Keratinocyte (primary cell): Measurements from ENCODE around the gene CCL19. TPM values are rescaled to one million over a fixed set of nuclear protein-coding genes. Genes with fewer than 3 reads are reported as not detected.

ENCODE experiments used
- DNase-seq: peaks from one replicate; pipeline ENCODE4 v3.0.0-alpha.2; 2011; ENCODE audit warnings: low read depth, missing footprints, low spot score
- FAIRE-seq: peaks from 2 replicates; lab custom pipeline; 2011; peaks lifted over from hg19 to GRCh38; lab: Jason Lieb, UNC
- H2AFZ ChIP-seq: 2 replicates; pipeline ENCODE4 v1.6.0; 2012; ENCODE audit warnings: low read length, control low read depth, inconsistent platforms; ENCODE audit not compliant: control insufficient read depth
- H3K27ac ChIP-seq: 2 replicates; pipeline ENCODE4 v1.5.1; 2011; ENCODE audit warnings: low read length; ENCODE audit not compliant: control insufficient read depth, insufficient read depth
- H3K27me3 ChIP-seq: 3 replicates; pipeline ENCODE4 v1.6.0; 2011; ENCODE audit warnings: low read length; ENCODE audit not compliant: control insufficient read depth, insufficient read depth; ENCODE audit errors: extremely low read depth
- H3K36me3 ChIP-seq, 2 experiments: 2 replicates in 1 of 2; 3 replicates in 1 of 2; pipeline ENCODE4 v1.5.1; 2011; ENCODE audit warnings: low read length in 2 of 2, mild to moderate bottlenecking in 1 of 2; ENCODE audit not compliant: control insufficient read depth in 2 of 2, insufficient read depth in 2 of 2; ENCODE audit errors: extremely low read depth in 1 of 2
- H3K4me1 ChIP-seq: 3 replicates; pipeline ENCODE4 v1.5.1; 2011; ENCODE audit warnings: low read length; ENCODE audit not compliant: control insufficient read depth, insufficient read depth; ENCODE audit errors: extremely low read depth
- H3K4me2 ChIP-seq: 3 replicates; pipeline ENCODE4 v1.6.0; 2011; ENCODE audit warnings: low read depth, low read length; ENCODE audit not compliant: control insufficient read depth, insufficient read depth; ENCODE audit errors: extremely low read depth
- H3K4me3 ChIP-seq, 3 experiments: fragments of 200-600 bp in 1 of 3; sonication (generic) in 1 of 3; 2 replicates in 2 of 3; 3 replicates in 1 of 3; pipeline ENCODE4 v1.5.1; 2011 to 2016; ENCODE audit warnings: low read length in 3 of 3, mild to moderate bottlenecking in 3 of 3, control low read depth in 2 of 3, inconsistent platforms in 1 of 3, low read depth in 1 of 3, mixed read lengths in 1 of 3, mixed run types in 1 of 3, moderate library complexity in 1 of 3; ENCODE audit not compliant: control insufficient read depth in 2 of 3, insufficient read depth in 2 of 3; ENCODE audit errors: extremely low read depth in 1 of 3
- H3K79me2 ChIP-seq: 2 replicates; pipeline ENCODE4 v1.6.0; 2012; ENCODE audit warnings: low read length; ENCODE audit not compliant: control insufficient read depth, insufficient read depth
- H3K9ac ChIP-seq: 3 replicates; pipeline ENCODE4 v1.6.0; 2011; ENCODE audit warnings: low read length; ENCODE audit not compliant: control insufficient read depth, insufficient read depth; ENCODE audit errors: extremely low read depth
- H3K9me1 ChIP-seq: 3 replicates; pipeline ENCODE4 v1.6.0; 2011; ENCODE audit warnings: low read length; ENCODE audit not compliant: control insufficient read depth, insufficient read depth; ENCODE audit errors: extremely low read depth
- H3K9me3 ChIP-seq: 2 replicates; pipeline ENCODE4 v1.5.1; 2012; ENCODE audit warnings: low read depth, low read length; ENCODE audit not compliant: control insufficient read depth
- H4K20me1 ChIP-seq: 3 replicates; pipeline ENCODE4 v1.6.0; 2011; ENCODE audit warnings: low read length; ENCODE audit not compliant: control insufficient read depth, insufficient read depth; ENCODE audit errors: extremely low read depth
- EZH2 ChIP-seq: IDR thresholded peaks from one replicate; pipeline ENCODE4 v1.6.1; 2012; ENCODE audit warnings: inconsistent platforms, mild to moderate bottlenecking, low read length, moderate library complexity
- dilution Hi-C: fragments of 300-500 bp; cut with MboI; formaldehyde crosslinking; loops from one replicate; pipeline ENCODE4 v1.7.0; 2020; ENCODE audit warnings: low sequenced_read_pairs; ENCODE audit not compliant: extremely low pct_ligation_motif_present
- polyA plus RNA-seq, 5 experiments: library from polyadenylated mRNA; depleted of rRNA in 3 of 5; stranded (reverse) in 3 of 5; stranded (forward) in 1 of 5; unstranded in 1 of 5; fragments of >200 nt; gene quantifications; 1 replicate in 1 of 5; 2 replicates in 3 of 5; 3 replicates in 1 of 5; pipeline versions ENCODE4 v1.2.1 to v1.2.3, GENCODE V29; 2011 to 2012; ENCODE audit warnings: missing spikeins in 2 of 5, low read depth in 1 of 5, low replicate concordance in 1 of 5
- TF ChIP-seq, protein P1 (sequence below), 3 experiments: IDR thresholded peaks in 1 of 3; conservative IDR thresholded peaks in 1 of 3; optimal IDR thresholded peaks in 1 of 3; 2 replicates in 2 of 3; 3 replicates in 1 of 3; pipeline versions ENCODE3 to v1.5.1; 2011; ENCODE audit warnings: low read length in 3 of 3, mild to moderate bottlenecking in 3 of 3, moderate library complexity in 2 of 3, control low read depth in 1 of 3, inconsistent platforms in 1 of 3; ENCODE audit not compliant: insufficient read depth in 2 of 3; ENCODE audit errors: extremely low read depth in 1 of 3

Gene CCL19
- polyA plus RNA-seq, 1 donor (not counting 4 experiments of a cell fraction or from before 2014, with no cell fraction given): not detected

DNA sequence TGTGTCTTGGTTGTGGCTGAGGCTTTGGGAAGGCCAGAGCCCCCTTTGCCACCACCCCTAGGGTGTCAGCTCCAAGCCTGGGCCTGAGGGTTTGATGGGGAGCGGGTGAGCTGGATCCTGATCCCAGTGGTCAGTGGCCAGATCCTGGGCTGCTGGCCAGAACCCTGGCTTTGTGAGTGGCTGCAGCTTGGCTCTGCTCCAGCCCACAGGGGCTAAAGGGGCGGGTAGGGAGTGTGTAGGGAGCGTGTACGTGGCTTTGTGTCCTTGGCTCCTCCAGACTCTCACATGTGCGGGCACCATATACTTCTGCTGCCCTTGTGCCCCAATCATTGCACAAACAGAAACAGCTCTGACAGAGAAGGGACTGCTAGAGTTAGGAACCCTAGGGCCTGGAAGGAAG, 40.3 kb downstream of the CCL19 start:
- no peaks in the 10 kb centered on the region for H4K20me1 ChIP-seq
- H3K27me3 ChIP-seq: no peaks in the 10 kb centered on the region
- peaks cover 39% of the 10 kb centered on the region for H3K4me1 ChIP-seq
- H3K9me1 ChIP-seq: no peaks in the 10 kb centered on the region
- no peak overlapping the region for H3K9ac ChIP-seq
- no peak overlapping the region for H3K27ac ChIP-seq
- dilution Hi-C loops: no loop called here
- no peak for TF ChIP-seq EZH2
- TF ChIP-seq, protein P1, sequence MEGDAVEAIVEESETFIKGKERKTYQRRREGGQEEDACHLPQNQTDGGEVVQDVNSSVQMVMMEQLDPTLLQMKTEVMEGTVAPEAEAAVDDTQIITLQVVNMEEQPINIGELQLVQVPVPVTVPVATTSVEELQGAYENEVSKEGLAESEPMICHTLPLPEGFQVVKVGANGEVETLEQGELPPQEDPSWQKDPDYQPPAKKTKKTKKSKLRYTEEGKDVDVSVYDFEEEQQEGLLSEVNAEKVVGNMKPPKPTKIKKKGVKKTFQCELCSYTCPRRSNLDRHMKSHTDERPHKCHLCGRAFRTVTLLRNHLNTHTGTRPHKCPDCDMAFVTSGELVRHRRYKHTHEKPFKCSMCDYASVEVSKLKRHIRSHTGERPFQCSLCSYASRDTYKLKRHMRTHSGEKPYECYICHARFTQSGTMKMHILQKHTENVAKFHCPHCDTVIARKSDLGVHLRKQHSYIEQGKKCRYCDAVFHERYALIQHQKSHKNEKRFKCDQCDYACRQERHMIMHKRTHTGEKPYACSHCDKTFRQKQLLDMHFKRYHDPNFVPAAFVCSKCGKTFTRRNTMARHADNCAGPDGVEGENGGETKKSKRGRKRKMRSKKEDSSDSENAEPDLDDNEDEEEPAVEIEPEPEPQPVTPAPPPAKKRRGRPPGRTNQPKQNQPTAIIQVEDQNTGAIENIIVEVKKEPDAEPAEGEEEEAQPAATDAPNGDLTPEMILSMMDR (optimal IDR thresholded peaks at IDR 0.05 in 1 of 3, IDR thresholded peaks at IDR 0.05 in 1 of 3, conservative IDR thresholded peaks at IDR 0.05 in 1 of 3; ENCODE audit: extremely low read depth in 1 of 3, insufficient read depth in 2 of 3, low read length in 3 of 3): no peak
- H3K4me2 ChIP-seq: no peak overlapping the region
- peaks cover 7 to 13% of the 10 kb centered on the region in 2 experiments for H3K36me3 ChIP-seq
- H2AFZ ChIP-seq: no peak overlapping the region
- no peak for DNase-seq
- no peak overlapping the region for H3K4me3 ChIP-seq
- FAIRE-seq: no peak
- peaks cover 13% of the 10 kb centered on the region for H3K79me2 ChIP-seq
- H3K9me3 ChIP-seq: no peaks in the 10 kb centered on the region

DNA sequence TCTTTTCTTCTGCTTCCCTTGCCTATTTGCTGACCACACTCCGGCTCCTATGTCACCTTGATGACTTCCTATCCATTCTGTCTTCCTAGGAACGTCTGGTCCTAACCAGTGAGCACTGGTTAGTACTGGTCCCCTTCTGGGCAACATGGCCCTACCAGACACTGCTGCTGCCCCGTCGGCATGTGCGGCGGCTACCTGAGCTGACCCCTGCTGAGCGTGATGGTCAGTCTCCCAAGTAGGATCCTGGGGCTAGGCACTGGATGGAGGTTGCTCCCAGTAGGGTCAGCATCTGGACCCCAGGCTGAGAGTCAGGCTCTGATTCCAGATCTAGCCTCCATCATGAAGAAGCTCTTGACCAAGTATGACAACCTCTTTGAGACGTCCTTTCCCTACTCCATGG, 42.4 kb downstream of the CCL19 start:
- dilution Hi-C loops: no loop called here
- TF ChIP-seq EZH2: no peak
- TF ChIP-seq, protein P1 (optimal IDR thresholded peaks at IDR 0.05 in 1 of 3, IDR thresholded peaks at IDR 0.05 in 1 of 3, conservative IDR thresholded peaks at IDR 0.05 in 1 of 3; ENCODE audit: extremely low read depth in 1 of 3, insufficient read depth in 2 of 3, low read length in 3 of 3): no peak
- Histone ChIP-seq H3K4me3 (no peak overlapping the region), H4K20me1 (no peaks in the 10 kb centered on the region), H3K9me1 (no peaks in the 10 kb centered on the region), H3K27me3 (no peaks in the 10 kb centered on the region), H3K27ac (no peak overlapping the region), H3K9me3 (no peaks in the 10 kb centered on the region), H3K79me2 (peaks cover 13% of the 10 kb centered on the region), H3K4me2 (peak overlapping the region; percentile 100), H3K36me3 (peaks cover 7 to 13% of the 10 kb centered on the region in 2 experiments), H3K4me1 (peaks cover 39% of the 10 kb centered on the region), H2AFZ (no peak overlapping the region), H3K9ac (no peak overlapping the region)
- FAIRE-seq (no peak), DNase-seq (no peak)
